Nucleus accumbens (tissue), 56 donors: ENCODE results near the gene TRIM2.

ENCODE experiments used
- DNase-seq, 56 donors: peaks; one replicate each; lab custom pipeline; 2025; lab: John Stamatoyannopoulos, UW

TRIM2 gene

DNA sequence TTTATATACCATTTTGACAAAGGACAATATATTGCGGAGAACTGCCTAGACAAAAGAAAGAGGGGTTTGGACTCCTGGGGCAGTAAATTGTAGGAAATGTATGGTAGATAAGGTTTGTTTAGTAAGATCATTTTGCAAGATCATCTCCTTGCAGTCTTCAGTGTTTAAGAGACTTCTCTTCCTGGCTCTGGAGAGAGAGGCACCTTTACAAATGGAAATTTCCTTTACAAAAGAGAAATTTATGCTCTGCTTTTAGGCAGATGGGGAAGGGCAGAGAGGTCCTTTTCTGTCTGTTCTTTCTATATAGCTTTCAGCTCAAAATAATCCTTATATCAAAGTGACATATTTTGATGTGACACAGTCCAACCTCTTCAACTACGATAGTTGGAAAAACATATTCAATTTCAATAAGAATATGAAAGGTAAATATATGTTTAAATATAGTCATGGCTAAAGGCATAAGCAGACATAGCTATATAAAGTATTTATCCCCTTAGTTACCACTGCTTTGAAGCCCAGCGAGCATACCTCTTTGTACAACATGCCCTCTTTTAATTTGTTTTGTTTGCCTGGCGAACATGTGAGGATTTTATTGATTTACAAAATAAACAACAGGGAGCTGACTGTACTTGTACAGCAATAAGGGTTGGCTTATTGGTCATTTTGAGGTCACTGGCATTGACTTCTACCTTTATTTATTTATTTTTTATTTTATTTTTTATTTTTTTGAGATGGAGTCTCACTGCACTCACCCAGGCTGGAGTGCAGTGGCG is 65.2 kb downstream of the TRIM2 start:
- DNase-seq: no peak

DNA sequence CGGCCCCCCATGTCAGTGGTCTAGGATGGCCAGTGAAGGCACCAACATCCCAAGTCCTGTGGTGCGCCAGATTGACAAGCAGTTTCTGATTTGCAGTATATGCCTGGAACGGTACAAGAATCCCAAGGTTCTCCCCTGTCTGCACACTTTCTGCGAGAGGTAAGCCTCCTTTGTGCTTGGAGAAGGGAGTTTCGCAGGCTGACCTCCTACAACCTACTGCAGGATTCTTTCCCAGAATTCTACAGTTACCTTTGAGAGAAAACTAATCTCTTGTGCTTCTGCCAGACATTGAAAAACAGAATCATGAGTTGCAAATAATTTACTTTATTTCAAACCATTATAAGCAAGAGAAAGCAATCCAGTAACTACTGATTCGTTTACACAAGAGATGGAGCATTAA is 66.1 kb downstream of the TRIM2 start:
- DNase-seq: no peak

DNA sequence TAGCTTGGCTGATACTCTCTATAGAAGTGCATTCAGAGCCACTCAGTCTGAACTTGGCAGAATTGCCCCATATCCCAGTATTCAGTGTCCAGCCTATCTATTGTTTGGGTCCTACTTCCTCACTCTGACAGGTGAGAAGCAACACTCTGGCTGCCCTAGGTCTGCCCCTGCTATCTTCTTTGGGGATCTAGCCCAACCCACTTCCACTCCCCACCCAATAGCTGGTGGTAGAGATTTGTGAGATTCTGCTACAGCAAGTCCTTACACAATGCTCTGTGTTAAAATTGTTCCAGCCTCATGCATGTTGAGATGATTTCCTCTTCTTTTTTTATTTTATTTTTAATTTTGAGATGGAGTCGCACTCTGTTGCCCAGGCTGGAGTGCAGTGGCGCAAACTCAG is 67.6 kb downstream of the TRIM2 start:
- no peak for DNase-seq

DNA sequence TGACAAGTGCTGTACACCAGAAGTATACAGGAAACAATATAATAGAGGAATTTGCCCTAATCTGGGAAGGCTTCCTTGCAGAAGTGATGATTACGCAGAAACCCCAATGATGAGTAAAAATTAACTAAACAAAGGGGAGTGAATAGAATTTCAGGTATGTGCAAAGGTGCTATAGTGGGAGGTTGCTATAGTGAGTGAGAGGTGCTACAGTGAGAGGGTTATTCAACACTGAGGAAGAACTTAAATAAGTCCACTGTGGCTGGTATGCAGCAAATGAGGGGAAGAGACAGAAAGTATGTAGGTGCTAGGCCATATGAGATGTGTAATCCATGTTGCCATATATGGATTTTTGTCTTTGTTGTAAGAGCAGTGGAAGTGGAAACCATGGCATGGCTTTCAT is 69.5 kb downstream of the TRIM2 start:
- DNase-seq: no peak

DNA sequence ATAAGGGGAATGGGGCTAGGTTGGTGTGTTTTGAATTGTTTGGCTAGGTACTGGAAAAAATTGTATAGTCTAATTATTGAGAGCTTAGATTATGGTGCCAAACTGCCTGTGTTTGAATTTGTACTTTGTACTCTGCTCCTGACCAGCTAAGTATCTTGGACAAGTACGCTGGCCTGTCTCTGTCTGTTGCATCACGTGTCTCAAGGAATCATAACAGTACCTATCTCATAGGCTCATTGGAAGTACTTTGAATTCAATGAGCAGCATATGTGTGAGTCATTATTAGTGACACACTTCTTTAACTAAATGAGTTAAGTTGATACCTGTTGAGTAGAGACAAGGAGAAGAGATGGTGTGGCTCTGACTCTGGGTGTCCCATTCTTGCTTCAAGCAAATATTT is 70.7 kb downstream of the TRIM2 start:
- no peak for DNase-seq

DNA sequence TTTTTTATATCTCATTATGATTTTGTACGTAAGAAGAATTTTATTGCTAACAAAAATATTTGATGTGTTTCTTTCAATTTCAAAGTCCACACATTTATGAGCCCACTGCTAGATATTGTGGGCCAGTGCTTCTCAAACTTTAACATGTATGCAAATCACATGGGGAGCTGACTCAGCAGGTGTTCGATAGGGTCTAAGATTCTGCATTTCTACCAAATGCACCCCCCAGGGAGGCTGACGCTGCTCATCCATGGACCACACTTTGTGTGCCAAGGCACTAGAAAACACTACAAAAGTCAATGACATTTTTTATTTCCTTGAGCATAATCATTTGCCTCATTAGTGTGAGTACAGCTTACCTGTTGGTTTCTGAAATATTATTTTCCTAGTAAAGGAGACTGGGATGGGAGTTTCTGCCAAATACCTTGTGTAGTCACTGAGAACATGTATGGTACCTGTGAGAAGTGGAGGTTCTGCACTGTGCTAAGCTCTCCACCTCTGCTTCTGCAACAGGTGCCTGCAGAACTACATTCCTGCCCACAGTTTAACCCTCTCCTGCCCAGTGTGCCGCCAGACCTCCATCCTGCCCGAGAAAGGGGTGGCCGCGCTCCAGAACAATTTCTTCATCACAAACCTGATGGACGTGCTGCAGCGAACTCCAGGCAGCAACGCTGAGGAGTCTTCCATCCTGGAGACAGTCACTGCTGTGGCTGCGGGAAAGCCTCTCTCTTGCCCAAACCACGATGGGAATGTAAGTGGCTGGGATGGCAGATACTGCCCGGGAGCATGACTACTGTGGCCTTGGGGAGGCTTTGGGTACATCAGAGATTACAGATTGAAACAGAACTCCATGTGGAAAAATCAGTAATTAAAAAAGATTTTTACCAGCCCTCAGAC is 71.4 kb downstream of the TRIM2 start:
- no peak for DNase-seq

DNA sequence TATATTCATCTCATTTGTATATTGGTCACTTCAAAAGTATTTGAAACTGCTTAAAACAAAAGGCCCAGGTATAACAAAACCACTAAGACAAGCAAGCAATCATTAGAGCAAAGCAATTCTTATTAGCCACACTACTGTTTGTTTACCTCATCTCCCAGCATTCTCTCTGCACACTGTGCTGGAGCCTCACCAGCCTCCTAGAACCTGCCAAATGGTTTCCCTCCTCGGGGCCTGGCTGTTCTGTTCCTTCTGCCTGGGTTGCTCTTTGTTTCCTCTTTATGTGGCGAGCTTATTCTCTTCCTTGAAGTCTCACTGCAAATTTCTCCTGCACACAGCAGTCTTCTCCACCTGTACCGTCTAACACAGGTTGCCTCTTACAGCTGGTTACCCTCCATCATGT is 72.7 kb downstream of the TRIM2 start:
- DNase-seq: peak in 11 of 56 donors; percentile 3 to 50 (median 21)

DNA sequence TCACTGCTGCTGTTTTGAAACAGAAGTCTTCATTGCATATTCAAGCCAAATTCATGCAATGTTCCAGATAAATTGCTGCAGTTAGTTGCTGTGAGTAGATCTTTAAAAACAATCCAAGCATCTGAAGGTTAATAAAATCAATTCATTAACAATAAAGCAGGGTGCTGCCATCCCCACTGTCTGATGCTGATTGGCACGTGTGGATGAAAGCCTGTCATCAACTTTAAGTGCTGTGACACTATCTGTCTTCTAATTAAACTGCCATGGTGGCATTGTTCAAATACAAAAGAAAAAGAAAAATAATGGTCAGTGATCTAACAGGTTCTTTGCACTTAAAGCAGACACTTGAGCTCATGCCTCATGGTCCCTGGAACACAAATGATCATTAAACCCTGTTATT is 77.2 kb downstream of the TRIM2 start:
- DNase-seq: no peak

DNA sequence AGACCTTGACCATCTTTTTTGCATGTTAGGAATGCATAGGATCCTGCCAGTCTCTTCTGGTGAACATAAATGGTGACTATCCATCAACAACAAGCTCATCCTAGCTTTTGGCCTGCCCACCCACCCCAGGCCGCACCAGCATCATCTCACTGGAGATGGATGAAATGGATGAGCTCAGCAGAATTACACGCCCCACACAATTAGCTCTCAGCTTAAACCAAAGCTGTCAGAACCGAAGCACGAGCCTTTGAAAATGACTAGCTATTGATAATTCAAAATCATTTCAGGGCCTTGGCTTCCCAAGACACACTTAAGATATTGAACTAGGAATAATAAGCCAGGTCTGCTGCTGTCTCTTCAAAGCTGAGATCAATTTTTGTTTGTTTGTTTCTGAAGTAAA is 77.8 kb downstream of the TRIM2 start:
- DNase-seq: no peak

DNA sequence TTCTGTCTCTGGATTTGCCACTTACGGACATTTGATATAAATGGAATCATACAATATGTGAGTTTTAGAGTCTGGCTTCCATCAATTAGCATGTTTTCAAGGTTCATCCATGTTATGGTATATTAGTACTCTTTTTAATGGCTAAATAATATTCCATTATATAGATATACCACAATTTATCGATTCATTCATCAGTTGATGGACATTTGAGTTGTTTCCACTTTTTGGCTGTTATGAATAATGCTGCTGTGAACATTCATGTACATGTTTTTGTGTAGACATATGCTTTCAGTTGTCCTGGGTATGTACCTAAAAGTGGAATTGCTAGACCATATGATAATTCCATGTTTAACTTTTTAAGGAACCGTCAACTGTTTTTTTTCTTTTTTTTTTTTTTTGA is 79.0 kb downstream of the TRIM2 start:
- no peak for DNase-seq

DNA sequence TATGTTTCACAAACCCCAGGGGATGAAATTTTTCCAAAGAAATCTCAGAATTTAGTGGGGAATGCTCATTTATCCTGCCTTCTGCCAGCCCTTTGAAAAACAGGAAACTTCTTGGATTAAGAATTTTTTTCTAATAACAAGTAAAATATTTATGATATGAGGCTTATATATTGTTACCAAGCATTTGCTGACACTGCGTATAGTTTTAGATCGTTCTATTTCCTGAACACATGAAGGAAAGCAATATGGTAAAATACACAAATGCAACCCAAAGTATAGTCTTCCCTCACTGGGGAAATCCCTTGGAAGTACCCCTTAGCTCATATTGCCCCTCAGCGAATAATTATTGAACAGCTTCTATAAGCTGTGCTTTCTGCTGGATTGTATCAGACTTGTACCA is 85.9 kb downstream of the TRIM2 start:
- DNase-seq: no peak

DNA sequence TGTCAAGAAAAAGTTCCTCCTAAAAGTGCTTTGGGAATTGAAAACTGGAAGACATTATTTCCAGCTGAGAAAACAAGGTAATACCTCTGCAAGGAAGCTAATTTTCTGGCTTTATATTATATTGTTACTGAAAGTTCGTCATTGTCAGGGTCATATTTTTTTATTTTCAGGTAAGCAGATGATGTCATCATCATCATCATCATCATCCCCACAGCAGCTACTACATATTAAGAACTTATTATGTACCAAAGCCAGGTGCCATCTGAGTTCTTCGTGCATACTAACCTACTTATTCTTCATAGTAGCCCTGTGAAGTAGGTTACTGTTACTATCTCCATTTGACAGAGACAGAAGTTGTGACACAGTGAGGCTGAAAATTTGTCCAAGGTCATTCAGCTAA is 87.3 kb downstream of the TRIM2 start:
- no peak for DNase-seq

DNA sequence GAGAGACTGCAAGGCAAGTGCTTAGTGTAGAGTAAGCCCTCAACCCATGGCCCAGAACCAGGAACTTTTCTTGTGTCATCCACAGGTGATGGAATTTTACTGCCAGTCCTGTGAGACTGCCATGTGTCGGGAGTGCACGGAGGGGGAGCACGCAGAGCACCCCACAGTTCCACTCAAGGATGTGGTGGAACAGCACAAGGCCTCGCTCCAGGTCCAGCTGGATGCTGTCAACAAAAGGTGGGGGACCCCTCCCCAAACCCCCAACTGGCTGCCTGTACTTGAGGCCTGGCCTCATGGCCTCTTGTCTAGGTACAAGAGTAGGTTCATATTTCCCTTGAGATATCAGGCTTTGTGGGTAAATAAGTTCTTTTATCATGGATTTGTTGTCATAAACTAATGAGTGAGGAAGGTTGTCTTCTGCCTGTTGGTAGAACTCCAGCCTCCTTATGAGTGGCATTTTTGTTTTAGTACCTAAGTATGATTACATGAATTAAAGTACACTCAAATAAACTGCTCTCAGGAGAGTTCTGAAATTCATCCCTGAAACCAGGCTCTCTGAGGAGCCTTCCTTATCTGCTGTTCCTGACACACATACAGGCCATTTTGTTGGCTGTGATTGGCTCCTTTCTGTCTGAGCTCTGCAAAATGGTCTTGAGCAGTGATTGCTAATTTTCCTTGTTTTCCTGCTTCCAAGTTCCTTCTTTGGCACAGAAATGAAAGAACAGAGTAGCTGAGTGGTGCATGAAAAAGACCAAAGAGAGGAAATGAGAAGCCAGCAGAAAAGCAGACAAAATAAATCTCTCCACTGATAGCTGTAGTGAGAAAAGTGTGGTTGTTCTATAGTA is 88.9 kb downstream of the TRIM2 start:
- no peak for DNase-seq

DNA sequence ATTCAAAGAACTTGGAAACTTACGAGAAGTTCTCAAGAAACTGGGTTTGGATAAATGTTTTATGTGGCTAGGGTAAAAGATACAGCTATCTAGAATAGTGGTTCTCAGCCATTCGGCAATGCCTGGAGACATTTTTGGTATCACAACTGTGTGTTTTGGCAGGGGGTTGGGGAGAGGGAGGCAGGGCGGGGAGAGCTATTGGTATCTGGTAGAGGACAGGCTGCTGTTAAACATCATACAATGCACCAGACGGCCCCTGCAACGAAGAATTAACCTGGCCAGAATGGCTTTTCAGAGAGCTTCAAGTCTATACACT is 89.5 kb downstream of the TRIM2 start:
- no peak for DNase-seq

DNA sequence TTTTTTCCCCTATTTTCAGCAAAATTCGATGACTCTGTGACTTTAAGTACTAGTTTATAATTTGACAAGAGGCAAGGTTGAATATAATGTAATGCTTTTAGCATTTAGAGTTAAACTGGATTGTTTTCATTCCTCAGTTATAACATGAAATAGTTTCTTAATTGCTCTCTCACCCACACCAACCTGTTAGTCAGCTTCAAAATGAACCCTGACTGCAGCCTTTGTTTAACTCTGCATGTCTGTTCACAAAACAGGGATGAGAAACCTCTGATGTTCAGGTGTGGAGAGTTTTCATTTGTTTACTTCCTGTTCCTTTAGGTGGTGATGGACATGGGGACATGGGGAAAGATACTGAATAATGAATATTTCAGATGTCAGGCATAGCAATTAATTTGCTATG is 90.4 kb downstream of the TRIM2 start:
- no peak for DNase-seq

DNA sequence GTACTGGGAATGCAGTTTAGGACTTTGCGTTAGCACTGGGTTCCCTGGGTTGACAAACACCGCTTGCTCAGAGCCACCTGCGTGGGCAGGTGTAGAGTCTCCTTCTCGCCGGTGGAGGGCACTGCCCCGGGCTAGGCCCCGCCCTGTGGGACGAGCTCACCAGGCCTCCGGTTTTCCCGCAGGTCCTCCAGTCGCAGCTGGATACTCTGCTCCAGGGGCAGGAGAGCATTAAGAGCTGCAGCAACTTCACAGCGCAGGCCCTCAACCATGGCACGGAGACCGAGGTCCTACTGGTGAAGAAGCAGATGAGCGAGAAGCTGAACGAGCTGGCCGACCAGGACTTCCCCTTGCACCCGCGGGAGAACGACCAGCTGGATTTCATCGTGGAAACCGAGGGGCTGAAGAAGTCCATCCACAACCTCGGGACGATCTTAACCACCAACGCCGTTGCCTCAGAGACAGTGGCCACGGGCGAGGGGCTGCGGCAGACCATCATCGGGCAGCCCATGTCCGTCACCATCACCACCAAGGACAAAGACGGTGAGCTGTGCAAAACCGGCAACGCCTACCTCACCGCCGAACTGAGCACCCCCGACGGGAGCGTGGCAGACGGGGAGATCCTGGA is 91.0 kb downstream of the TRIM2 start:
- no peak for DNase-seq

DNA sequence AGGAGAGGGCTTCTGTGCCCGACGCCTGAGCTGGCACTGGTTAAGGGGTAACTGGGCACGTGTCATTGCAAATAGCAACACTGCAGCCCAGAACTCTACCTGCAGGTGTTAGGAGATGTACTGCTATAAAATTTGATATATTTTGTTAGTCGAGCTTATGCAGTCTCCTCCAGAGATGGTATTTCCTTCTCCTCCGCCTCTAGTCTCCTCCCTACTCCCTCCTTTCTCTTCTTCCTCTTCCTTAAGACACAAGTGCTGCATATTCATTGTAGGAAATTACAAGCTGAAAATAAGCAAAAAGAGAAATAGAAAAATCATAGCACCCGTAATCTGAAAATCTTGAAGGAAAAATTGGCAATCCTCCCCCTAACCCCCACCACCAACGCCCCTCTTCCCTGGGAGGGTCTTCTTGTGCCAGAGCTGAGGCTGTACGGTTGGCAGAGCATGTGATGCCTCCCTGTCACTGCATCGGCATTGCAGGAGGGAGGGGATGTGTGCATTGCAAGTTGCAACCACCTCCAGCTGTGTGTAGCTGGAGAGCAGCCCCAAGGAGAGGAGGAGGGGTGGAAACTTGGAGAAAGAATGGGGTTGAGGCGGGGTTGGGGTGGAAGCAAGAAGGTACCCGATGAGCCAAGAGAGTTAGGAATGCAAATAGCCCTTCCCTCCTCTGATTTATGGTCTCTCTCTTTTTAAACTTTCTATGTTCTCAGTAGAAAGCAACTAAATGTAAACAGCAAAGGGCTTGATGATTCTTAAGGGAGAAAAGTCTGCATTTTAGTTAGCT is 92.0 kb downstream of the TRIM2 start:
- DNase-seq: no peak

DNA sequence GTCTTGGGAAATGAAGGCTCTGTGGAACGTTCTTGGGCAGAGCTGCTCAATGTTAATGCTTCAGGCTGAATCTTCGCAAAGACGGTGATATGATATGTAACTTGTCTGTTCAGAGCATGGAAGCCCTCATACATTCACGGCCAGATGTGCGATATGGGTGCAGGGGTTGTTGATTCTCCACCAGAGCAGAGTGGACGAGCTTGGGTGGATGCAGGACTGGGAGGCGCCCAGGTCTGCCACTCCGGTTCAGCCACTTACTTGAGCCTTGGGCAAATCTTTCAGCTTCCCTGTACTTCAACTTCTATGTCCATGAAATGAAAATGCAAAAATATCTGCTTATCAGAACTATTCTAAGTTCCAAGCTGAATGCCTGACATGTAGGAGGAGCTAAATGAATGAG is 92.9 kb downstream of the TRIM2 start:
- DNase-seq: no peak

DNA sequence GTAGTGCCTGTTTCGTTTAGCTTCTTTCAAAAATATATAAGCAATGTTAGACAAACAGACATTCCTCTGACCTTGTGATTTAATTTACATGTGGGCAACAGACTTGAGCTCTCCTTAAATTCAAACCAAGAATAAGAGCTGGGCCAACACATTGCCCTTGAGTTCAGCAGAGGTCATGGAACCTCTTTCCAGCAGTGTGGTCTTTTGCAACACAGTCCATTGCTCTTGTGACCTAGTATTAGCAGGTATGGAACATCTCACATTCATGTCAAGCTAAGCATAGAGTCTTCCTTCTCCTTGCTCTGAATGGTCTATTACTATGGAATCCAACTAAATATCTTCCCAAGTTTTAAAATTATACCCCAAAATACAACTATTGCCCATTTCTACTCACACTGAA is 106.5 kb downstream of the TRIM2 start:
- DNase-seq: no peak

DNA sequence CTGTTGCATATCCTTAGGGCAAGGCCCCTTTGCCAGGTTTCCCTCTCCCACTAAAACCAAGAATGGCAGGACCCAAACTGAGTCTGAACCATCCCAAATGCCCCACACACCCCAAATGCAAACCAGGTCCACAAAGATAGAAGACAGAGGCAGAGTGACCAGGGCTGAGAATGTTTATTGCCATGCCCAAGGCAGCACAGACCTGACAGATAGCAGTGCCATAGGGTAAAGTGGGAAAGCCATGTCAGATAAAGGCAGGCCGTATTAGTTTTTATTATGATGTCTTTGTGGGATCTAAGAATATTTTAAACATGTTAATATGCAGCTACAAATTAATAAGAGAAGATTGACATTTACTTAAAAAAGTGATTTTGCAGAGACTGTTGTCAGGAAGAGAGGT is 110.7 kb downstream of the TRIM2 start:
- DNase-seq: no peak
